Heart right ventricle (tissue), 16 donors: ENCODE measurements around the gene ATG10. TPM values are rescaled to one million over a fixed set of nuclear protein-coding genes. Genes with fewer than 3 reads are reported as not detected.
"Not testable (repeated sequence)": the region's sequence is repeated elsewhere in the genome, so short reads cannot be mapped to it uniquely, and the experiment has no call there.

Source experiments
- ATAC-seq, 8 donors: fragments of 200-7000 bp; cut with Tn5 transposase; one replicate each; pipeline ENCODE4 v1.9.1; 2020; ENCODE audit warnings: mild to moderate bottlenecking in 8 of 8, moderate library complexity in 8 of 8, moderate number of reproducible peaks in 1 of 8
- DNase-seq, 2 donors: peaks; one replicate each; pipeline ENCODE4 v3.0.0-alpha.2; 2020
- H3K27ac ChIP-seq, 10 donors: fragments of 200-600 bp; sonication (generic) in 2 of 10; one replicate each; pipeline versions ENCODE4 v1.5.0 to v1.8.0; 2020 to 2022; ENCODE audit warnings: mild to moderate bottlenecking in 3 of 10
- H3K27me3 ChIP-seq, 7 donors: fragments of 200-600 bp; one replicate each; pipeline ENCODE4 v1.8.0; 2021 to 2022; ENCODE audit warnings: mild to moderate bottlenecking in 2 of 7
- H3K36me3 ChIP-seq, 9 donors: fragments of 200-600 bp; sonication (generic) in 1 of 9; one replicate each; pipeline versions ENCODE4 v1.5.0 to v1.8.0; 2020 to 2022; ENCODE audit warnings: mild to moderate bottlenecking in 2 of 9
- H3K4me1 ChIP-seq, 9 donors: fragments of 200-600 bp; sonication (generic) in 1 of 9; one replicate each; pipeline versions ENCODE4 v1.5.0 to v1.8.0; 2020 to 2022; ENCODE audit warnings: mild to moderate bottlenecking in 4 of 9
- H3K4me3 ChIP-seq, 10 donors: fragments of 200-600 bp; sonication (generic) in 2 of 10; one replicate each; pipeline versions ENCODE4 v1.5.0 to v1.8.0; 2020 to 2022; ENCODE audit warnings: mild to moderate bottlenecking in 7 of 10, moderate library complexity in 2 of 10
- H3K9me3 ChIP-seq, 11 donors: fragments of 200-600 bp in 10 of 11; sonication (generic) in 2 of 11; one replicate each; pipeline versions ENCODE4 v1.5.0 to v1.8.0; 2013 to 2022; ENCODE audit warnings: mild to moderate bottlenecking in 2 of 11, control low read depth in 1 of 11, moderate library complexity in 1 of 11
- CTCF ChIP-seq, 9 donors: fragments of 200-600 bp; sonication (generic) in 2 of 9; IDR thresholded peaks; one replicate each; pipeline versions ENCODE4 v1.5.0 to v1.8.0; 2021 to 2022; ENCODE audit warnings: antibody characterized with exemption in 9 of 9, mild to moderate bottlenecking in 5 of 9, moderate library complexity in 1 of 9
- WGBS, 2 donors: extraction: QIAGEN DNeasy Blood & Tissue Kit; methylation state at CpG; one replicate each; pipeline ENCODE4 v1.1.7; 2013; ENCODE audit warnings: inconsistent platforms in 1 of 2; 5-methylcytosine and 5-hydroxymethylcytosine counted together
- intact Hi-C, 10 donors: fragments of 100-400 bp; cut with DNase I; formaldehyde crosslinking; loops; one replicate each; pipeline versions ENCODE4 v1.11.1 to v1.14.2; 2022
- polyA plus RNA-seq, 2 donors: library from polyadenylated mRNA; stranded (reverse); fragments of 200-250 nt; gene quantifications; one replicate each; pipeline ENCODE4 v1.2.3, GENCODE V29; 2013
- total RNA-seq, 10 donors: library from RNA; stranded (reverse); fragmentation: NEBNext Ultra II Directional in 3 of 10; extraction: Animal tissue kit (Norgen Biotek cat#: 25700) in 3 of 10; gene quantifications; one replicate each; pipeline versions ENCODE4 v1.2.1 to v1.2.4, GENCODE V29; 2021 to 2023
- donor health status: Arrhythmogenic right ventricular cardiomyopathy.
- donor health status: ischemic (EF 13 %, LVEDD 7.1; RV severe dilation, severe dysfunction).
- donor health status: healthy with polysubstance abuse.
- donor health status: DM: no; HTN: yes; CAD: no.
- donor health status: DM: no; HTN: no; CAD: no.
- donor health status: ischemic (EF 25% LVEDD 6.9; RV normal size, moderate dysfunction).
- donor health status: ischemic (EF 25% LVEDD 5.7; RV mildly dilated, moderate dysfunction).
- donor health status: healthy.
- donor health status: DM: yes; HTN: yes; CAD: no.
- donor health status: Ischemic cardiomyopathy.
- donor health status: ischemic (EF 35%, LVEDD 5.7; RV mildly dilated, moderate dysfunction).
- donor health status: nonischemic (EF 11% LVEDD 7.7; RV severe dilation, severe dysfunction).
- donor health status: DM: yes; HTN: yes; CAD: no.
- donor health status: PGD.
- donor health status: ischemic (EF 29% LVEDD 5.4; RV normal size, mild dysfunction).
- donor health status: nonischemic (EF 23%, LVEDD 6.1; RV moderate dilation, normal function).

ATG10 gene
- total and polyA plus RNA-seq, 12 donors = 4.6 to 8.0 (median 6.3) TPM

GRCh38 chr5:82057051-82057450 lies 85.2 kb downstream of the ATG10 start:
- Histone ChIP-seq H3K9me3 (no peaks in the 10 kb centered on the region), H3K36me3 (no peaks in the 10 kb centered on the region), H3K27me3 (no peaks in the 10 kb centered on the region), H3K4me1 (peaks cover 0 to 4% (median 0%) of the 10 kb centered on the region in 9 donors), H3K4me3 (no peak overlapping the region), H3K27ac (no peak overlapping the region)
- TF ChIP-seq CTCF (IDR thresholded peaks at IDR 0.05) = no peak
- ATAC-seq = no peak
- intact Hi-C loops = no loop called here
- DNase-seq = no peak

- Histone ChIP-seq H3K27me3 (no peaks in the 10 kb centered on the region), H3K36me3 (no peaks in the 10 kb centered on the region), H3K9me3 (no peaks in the 10 kb centered on the region), H3K4me3 (no peak overlapping the region), H3K4me1 (peaks cover 0 to 9% (median 0%) of the 10 kb centered on the region in 9 donors), H3K27ac (no peak overlapping the region)
- no peak for ATAC-seq
- intact Hi-C loops = no loop called here
- no peak for TF ChIP-seq CTCF (IDR thresholded peaks at IDR 0.05)
- DNase-seq = no peak
- 67 to 81% methylated on average over 1 of the region's 1 CpG for WGBS, 2 donors
Observed at GRCh38 chr5:82058710-82059109, 86.9 kb downstream of the ATG10 start.

- TF ChIP-seq CTCF (IDR thresholded peaks at IDR 0.05) = no peak
Observed at GRCh38 chr5:82066791-82067190, 95.0 kb downstream of the ATG10 start.

GRCh38 chr5:82068042-82068441 lies 96.2 kb downstream of the ATG10 start:
- WGBS, 2 donors = 86 to 97% methylated on average over 3 of the region's 3 CpGs

More at GRCh38 chr5:82066791-82067190, 95.0 kb downstream of the ATG10 start:
- peaks cover 0 to 15% (median 0%) of the 10 kb centered on the region in 9 donors for H3K4me1 ChIP-seq
- no peak overlapping the region for H3K4me3 ChIP-seq
- ATAC-seq (no peak), DNase-seq (no peak)
- intact Hi-C loops = no loop called here
- H3K36me3 ChIP-seq = no peaks in the 10 kb centered on the region
- H3K9me3 ChIP-seq = peaks cover 0 to 4% (median 0%) of the 10 kb centered on the region in 11 donors
- H3K27ac ChIP-seq = no peak overlapping the region
- H3K27me3 ChIP-seq = no peaks in the 10 kb centered on the region

GRCh38 chr5:82068723-82069122 lies 96.9 kb downstream of the ATG10 start:
- H3K4me3 ChIP-seq = peak overlapping the region in 6 of 10 donors; percentile 2 to 28 (median 26)
- no peak for ATAC-seq
- 48 to 64% methylated on average over 2 of the region's 2 CpGs for WGBS, 2 donors
- intact Hi-C loops = no loop called here
- H3K9me3 ChIP-seq = peaks cover 0 to 4% (median 0%) of the 10 kb centered on the region in 11 donors
- no peaks in the 10 kb centered on the region for H3K36me3 ChIP-seq
- no peak for TF ChIP-seq CTCF (IDR thresholded peaks at IDR 0.05)
- no peaks in the 10 kb centered on the region for H3K27me3 ChIP-seq
- H3K4me1 ChIP-seq = peaks cover 0 to 15% (median 0%) of the 10 kb centered on the region in 9 donors
- H3K27ac ChIP-seq = no peak overlapping the region
- DNase-seq = no peak

More at GRCh38 chr5:82068042-82068441, 96.2 kb downstream of the ATG10 start:
- H3K4me1 ChIP-seq = peaks cover 0 to 15% (median 0%) of the 10 kb centered on the region in 9 donors
- H3K4me3 ChIP-seq, intact Hi-C loops, H3K36me3 ChIP-seq, H3K27me3 ChIP-seq, ATAC-seq, H3K9me3 ChIP-seq, DNase-seq, H3K27ac ChIP-seq: not testable (repeated sequence)
